ENCODE data around the gene EMCN.

DNA sequence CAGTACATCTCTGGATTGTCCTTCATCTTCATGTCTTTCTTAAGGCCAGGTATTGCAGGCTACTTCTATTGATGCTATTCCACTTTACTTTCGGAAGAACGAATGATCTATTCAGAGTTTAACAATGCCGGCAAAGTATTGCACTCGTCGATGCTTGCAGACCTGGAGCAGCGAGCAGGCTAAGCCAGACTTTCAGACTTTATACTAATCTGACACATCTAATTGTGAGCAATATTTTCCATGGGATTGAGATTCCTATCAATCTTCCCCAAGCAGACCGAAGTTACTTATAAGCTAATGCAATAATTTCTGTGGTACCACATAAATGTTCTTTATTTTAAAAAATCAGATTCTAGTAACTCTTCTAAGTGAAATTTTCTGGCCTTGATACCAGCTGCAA is 1.6 kb downstream of the EMCN start:
- TF ChIP-seq, protein P1, sequence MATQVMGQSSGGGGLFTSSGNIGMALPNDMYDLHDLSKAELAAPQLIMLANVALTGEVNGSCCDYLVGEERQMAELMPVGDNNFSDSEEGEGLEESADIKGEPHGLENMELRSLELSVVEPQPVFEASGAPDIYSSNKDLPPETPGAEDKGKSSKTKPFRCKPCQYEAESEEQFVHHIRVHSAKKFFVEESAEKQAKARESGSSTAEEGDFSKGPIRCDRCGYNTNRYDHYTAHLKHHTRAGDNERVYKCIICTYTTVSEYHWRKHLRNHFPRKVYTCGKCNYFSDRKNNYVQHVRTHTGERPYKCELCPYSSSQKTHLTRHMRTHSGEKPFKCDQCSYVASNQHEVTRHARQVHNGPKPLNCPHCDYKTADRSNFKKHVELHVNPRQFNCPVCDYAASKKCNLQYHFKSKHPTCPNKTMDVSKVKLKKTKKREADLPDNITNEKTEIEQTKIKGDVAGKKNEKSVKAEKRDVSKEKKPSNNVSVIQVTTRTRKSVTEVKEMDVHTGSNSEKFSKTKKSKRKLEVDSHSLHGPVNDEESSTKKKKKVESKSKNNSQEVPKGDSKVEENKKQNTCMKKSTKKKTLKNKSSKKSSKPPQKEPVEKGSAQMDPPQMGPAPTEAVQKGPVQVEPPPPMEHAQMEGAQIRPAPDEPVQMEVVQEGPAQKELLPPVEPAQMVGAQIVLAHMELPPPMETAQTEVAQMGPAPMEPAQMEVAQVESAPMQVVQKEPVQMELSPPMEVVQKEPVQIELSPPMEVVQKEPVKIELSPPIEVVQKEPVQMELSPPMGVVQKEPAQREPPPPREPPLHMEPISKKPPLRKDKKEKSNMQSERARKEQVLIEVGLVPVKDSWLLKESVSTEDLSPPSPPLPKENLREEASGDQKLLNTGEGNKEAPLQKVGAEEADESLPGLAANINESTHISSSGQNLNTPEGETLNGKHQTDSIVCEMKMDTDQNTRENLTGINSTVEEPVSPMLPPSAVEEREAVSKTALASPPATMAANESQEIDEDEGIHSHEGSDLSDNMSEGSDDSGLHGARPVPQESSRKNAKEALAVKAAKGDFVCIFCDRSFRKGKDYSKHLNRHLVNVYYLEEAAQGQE (IDR thresholded peaks at IDR 0.05; ENCODE audit: insufficient read depth in 1 of 2, low read depth in 2 of 2, low read length in 1 of 2) = no peak
- no peak for TF ChIP-seq POLR2AphosphoS5 (IDR thresholded peaks at IDR 0.05; ENCODE audit: low read depth, low read length)

Measured in Panc1 (cell line).